HepG2 (cell line): Measurements from ENCODE around the gene ADAMTS4. TPM values are rescaled to one million over a fixed set of nuclear protein-coding genes. Genes with fewer than 3 reads are reported as not detected.

Source experiments
- ATAC-seq: fragments of 200-7000 bp; cut with Tn5 transposase; 3 replicates; pipeline ENCODE4 v1.9.1; 2020; ENCODE audit warnings: mild to moderate bottlenecking, moderate library complexity
- BruUV-seq: library from RNA; stranded (reverse); fragments of 400-500 nt; replicated peaks from 2 replicates; lab custom pipeline; 2021; lab: Mats Ljungman, UMichigan
- CTCF ChIA-PET: fragments of 300-600 bp; formaldehyde crosslinking; extraction: SDS; loops from one replicate; lab custom pipeline; 2021; ENCODE audit warnings: low total read pairs, inconsistent platforms, low intra/inter-chr PET ratio; lab: Yijun Ruan, JAX
- POLR2A ChIA-PET: fragments of 350-600 bp; sonication (Branson Sonifier 250); formaldehyde crosslinking; loops from one replicate; lab custom pipeline; 2020; ENCODE audit warnings: antibody characterized with exemption, inconsistent platforms; lab: Yijun Ruan, JAX
- DNase-seq: peaks from one replicate; pipeline ENCODE4 v3.0.0-alpha.2; 2015; ENCODE audit warnings: low spot score
- FAIRE-seq: peaks from 3 replicates; lab custom pipeline; 2011; peaks lifted over from hg19 to GRCh38; lab: Jason Lieb, UNC
- H2AFZ ChIP-seq: one replicate; pipeline ENCODE4 v1.6.1; 2011; ENCODE audit warnings: low read length, inconsistent platforms
- H3K27ac ChIP-seq: fragments of 300-600 bp; 3 replicates; pipeline ENCODE4 v1.8.0; 2011; ENCODE audit warnings: mixed run types, mild to moderate bottlenecking, mixed read lengths, low read length, inconsistent platforms; ENCODE audit not compliant: insufficient read depth; ENCODE audit errors: extremely low read length
- H3K27me3 ChIP-seq, 2 experiments: fragments of 200-600 bp in 1 of 2; 2 replicates in 1 of 2; 3 replicates in 1 of 2; pipeline versions ENCODE4 v1.6.0 to v1.8.0; 2011; ENCODE audit warnings: low read length in 2 of 2, mild to moderate bottlenecking in 2 of 2, moderate library complexity in 2 of 2, inconsistent platforms in 1 of 2; ENCODE audit not compliant: insufficient read depth in 2 of 2, control insufficient read depth in 1 of 2
- H3K36me3 ChIP-seq, 2 experiments: fragments of 200-600 bp in 1 of 2; replicated peaks in 1 of 2; 2 replicates in 1 of 2; 3 replicates in 1 of 2; pipeline versions ENCODE4 v1.5.1 to v1.8.0; 2011; ENCODE audit warnings: low read length in 2 of 2, inconsistent platforms in 1 of 2; ENCODE audit not compliant: insufficient read depth in 2 of 2, control insufficient read depth in 1 of 2
- H3K4me1 ChIP-seq: 2 replicates; pipeline ENCODE4 v1.5.1; 2012; ENCODE audit warnings: low read length, inconsistent platforms; ENCODE audit not compliant: insufficient read depth
- H3K4me2 ChIP-seq: 2 replicates; pipeline ENCODE4 v1.6.0; 2011; ENCODE audit warnings: low read depth, low read length, inconsistent platforms
- H3K4me3 ChIP-seq, 3 experiments: fragments of 200-600 bp in 1 of 3; sonication (generic), shearing (Covaris generic) in 1 of 3; replicated peaks in 1 of 3; 2 replicates each; pipeline ENCODE4 v1.5.1; 2011 to 2016; ENCODE audit warnings: low read length in 3 of 3, inconsistent platforms in 2 of 3, low read depth in 2 of 3, mild to moderate bottlenecking in 2 of 3, control low read depth in 1 of 3, mixed read lengths in 1 of 3; ENCODE audit not compliant: insufficient read depth in 1 of 3
- H3K79me2 ChIP-seq: one replicate; pipeline ENCODE4 v1.6.1; 2011; ENCODE audit warnings: low read length, inconsistent platforms; ENCODE audit not compliant: insufficient read depth
- H3K9ac ChIP-seq: 2 replicates; pipeline ENCODE4 v1.6.0; 2011; ENCODE audit warnings: mild to moderate bottlenecking, low read depth, low read length, inconsistent platforms; ENCODE audit not compliant: insufficient read depth
- H3K9me3 ChIP-seq: 2 replicates; pipeline ENCODE4 v1.5.1; 2012; ENCODE audit warnings: mild to moderate bottlenecking, low read length
- H4K20me1 ChIP-seq: 2 replicates; pipeline ENCODE4 v1.6.0; 2011; ENCODE audit warnings: inconsistent platforms, mild to moderate bottlenecking, low read length, moderate library complexity; ENCODE audit not compliant: insufficient read depth
- GLI4 ChIP-seq: sonication (generic); formaldehyde crosslinking; IDR thresholded peaks from 2 replicates; pipeline ENCODE4 v1.5.1; 2020; ENCODE audit warnings: missing genetic modification reagents, mild to moderate bottlenecking, moderate library complexity, borderline replicate concordance
- JUN ChIP-seq: sonication (generic); formaldehyde crosslinking; IDR thresholded peaks from 2 replicates; pipeline ENCODE4 v1.4.0; 2020; ENCODE audit warnings: mild to moderate bottlenecking, missing genetic modification reagents
- KDM5B ChIP-seq: sonication (generic); formaldehyde crosslinking; IDR thresholded peaks from 2 replicates; pipeline ENCODE4 v1.4.0; 2020; ENCODE audit warnings: missing genetic modification reagents, mild to moderate bottlenecking, borderline replicate concordance
- MEF2D ChIP-seq: sonication (generic); formaldehyde crosslinking; IDR thresholded peaks from 2 replicates; pipeline ENCODE4 v1.5.1; 2020; ENCODE audit warnings: mild to moderate bottlenecking, missing genetic modification reagents
- MEIS2 ChIP-seq: sonication (generic); formaldehyde crosslinking; IDR thresholded peaks from 2 replicates; pipeline ENCODE4 v1.9.0; 2021; ENCODE audit warnings: mild to moderate bottlenecking, missing genetic modification reagents
- MXD4 ChIP-seq: IDR thresholded peaks from 2 replicates; pipeline ENCODE4 v1.6.1; 2016; ENCODE audit warnings: mild to moderate bottlenecking, missing biosample characterization, missing genetic modification reagents
- NFIC ChIP-seq: IDR thresholded peaks from 2 replicates; pipeline ENCODE4 v1.6.1; 2012; ENCODE audit warnings: mild to moderate bottlenecking, low read length, inconsistent platforms
- NFRKB ChIP-seq: fragments of 450-650 bp; IDR thresholded peaks from 2 replicates; pipeline ENCODE4 v1.6.1; 2017
- PITX1 ChIP-seq: sonication (generic); formaldehyde crosslinking; IDR thresholded peaks from 2 replicates; pipeline ENCODE4 v1.5.1; 2020; ENCODE audit warnings: mild to moderate bottlenecking, missing genetic modification reagents
- RXRA ChIP-seq: sonication (generic); formaldehyde crosslinking; IDR thresholded peaks from 2 replicates; pipeline ENCODE4 v1.5.1; 2020; ENCODE audit warnings: missing genetic modification reagents
- TAF15 ChIP-seq: fragments of 200-400 bp; formaldehyde crosslinking; IDR thresholded peaks from one replicate; pipeline ENCODE4 v1.6.1; 2018; ENCODE audit warnings: mild to moderate bottlenecking, low read depth, low read length; ENCODE audit not compliant: poor library complexity, severe bottlenecking
- ZNF207 ChIP-seq: fragments of 450-650 bp; IDR thresholded peaks from 2 replicates; pipeline ENCODE4 v1.6.1; 2016; ENCODE audit warnings: antibody characterized with exemption, borderline replicate concordance
- ZNF343 ChIP-seq: sonication (generic); formaldehyde crosslinking; IDR thresholded peaks from 2 replicates; pipeline ENCODE4 v1.4.0; 2020; ENCODE audit warnings: mild to moderate bottlenecking, missing genetic modification reagents
- ZNF605 ChIP-seq: sonication (generic); formaldehyde crosslinking; IDR thresholded peaks from 2 replicates; pipeline ENCODE4 v1.8.0; 2022; ENCODE audit warnings: mild to moderate bottlenecking, missing genetic modification reagents
- ZSCAN9 ChIP-seq: IDR thresholded peaks from 2 replicates; pipeline ENCODE4 v1.6.1; 2016; ENCODE audit warnings: borderline replicate concordance
- WGBS: methylation state at CpG from one replicate; pipeline ENCODE4 v1.1.6; 2017; ENCODE audit warnings: low lambda C conversion rate; 5-methylcytosine and 5-hydroxymethylcytosine counted together
- in situ Hi-C: cut with HindIII; loops from 2 replicates; pipeline ENCODE4 v1.10.0; 2017; ENCODE audit warnings: low pct_unique_long_range_greater_than_20kb; ENCODE audit not compliant: extremely low pct_ligation_motif_present
- intact Hi-C: fragments of 100-400 bp; cut with micrococcal nuclease; formaldehyde crosslinking; loops from one replicate; pipeline ENCODE4 v1.10.0; 2022; ENCODE audit not compliant: unreplicated experiment
- polyA plus RNA-seq, 8 experiments: library from polyadenylated mRNA; depleted of rRNA in 3 of 8; stranded (reverse) in 7 of 8; unstranded in 1 of 8; fragments of >200 nt; fragmentation: Illumina TruSeq in 4 of 8; extraction: Trizol in 4 of 8; gene quantifications; 2 replicates each; pipeline versions ENCODE4 v1.2.1 to v1.2.3, GENCODE V29; 2011 to 2016; ENCODE audit warnings: low read depth in 4 of 8, missing spikeins in 1 of 8, mixed read lengths in 1 of 8; ENCODE audit not compliant: insufficient read depth in 1 of 8
- total RNA-seq, 5 experiments: library from RNA; depleted of rRNA; stranded (reverse); fragments of >200 nt; fragmentation: Illumina TruSeq; extraction: Trizol; gene quantifications; 2 replicates each; pipeline ENCODE4 v1.2.3, GENCODE V29; 2016; ENCODE audit warnings: low read depth in 1 of 5
- TF ChIP-seq, protein P1 (sequence below): sonication (generic); formaldehyde crosslinking; IDR thresholded peaks from 2 replicates; pipeline ENCODE4 v1.8.1; 2023; ENCODE audit warnings: mild to moderate bottlenecking, missing genetic modification reagents, borderline replicate concordance
- TF ChIP-seq, protein P2 (sequence below): sonication (generic); formaldehyde crosslinking; IDR thresholded peaks from 2 replicates; pipeline ENCODE4 v1.4.0; 2020; ENCODE audit warnings: mild to moderate bottlenecking, missing genetic modification reagents
- TF ChIP-seq, protein P3 (sequence below): IDR thresholded peaks from 2 replicates; pipeline ENCODE4 v1.6.1; 2016
- TF ChIP-seq, protein P4 (sequence below): sonication (generic); formaldehyde crosslinking; IDR thresholded peaks from 2 replicates; pipeline ENCODE4 v1.4.0; 2020; ENCODE audit warnings: missing genetic modification reagents, borderline replicate concordance

The ADAMTS4 gene
- total and polyA plus RNA-seq, 2 of the 13 experiments (the other 11 are each of a cell fraction or from before 2014, with no cell fraction given) = 0.51 to 1.7 TPM

DNA sequence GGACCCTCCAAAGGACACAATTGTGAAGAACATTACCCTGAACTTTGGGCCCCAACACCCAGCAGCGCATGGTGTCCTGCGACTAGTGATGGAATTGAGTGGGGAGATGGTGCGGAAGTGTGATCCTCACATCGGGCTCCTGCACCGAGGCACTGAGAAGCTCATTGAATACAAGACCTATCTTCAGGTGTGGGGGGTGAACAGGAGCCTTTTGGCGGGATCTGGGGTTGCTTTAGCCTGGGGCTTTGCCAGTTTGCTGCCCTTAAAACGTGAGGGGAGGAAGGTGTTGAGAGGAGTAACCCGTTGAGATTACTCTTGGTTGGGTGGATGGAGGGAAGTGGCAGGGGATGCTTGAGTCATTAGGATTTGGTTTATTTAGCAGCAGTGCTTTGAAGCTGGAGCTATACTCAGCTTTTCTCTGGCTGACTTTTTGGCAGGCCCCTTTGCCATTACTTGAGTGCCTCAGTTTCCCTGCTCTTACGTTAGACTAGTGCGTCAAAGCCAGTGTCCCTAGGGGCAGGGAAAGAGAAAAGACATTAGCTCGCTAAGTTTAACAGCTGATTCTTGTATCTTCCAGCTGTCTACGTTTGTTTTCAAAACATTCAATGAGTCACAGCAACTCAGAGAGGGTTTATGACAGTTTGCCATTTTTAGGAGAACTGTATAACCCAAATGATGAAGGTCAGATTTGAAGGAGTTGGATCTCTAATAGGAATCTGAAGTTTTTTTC, 7.7 kb upstream of the ADAMTS4 start:
- H3K27me3 ChIP-seq = no peaks in the 10 kb centered on the region; a peak in 1 of 5 replicates
- DNase-seq (no peak), ATAC-seq (no peak), FAIRE-seq (no peak)
- no TSS peak for BruUV-seq
- peaks cover 51% of the 10 kb centered on the region for H3K4me1 ChIP-seq
- no peak overlapping the region for H2AFZ ChIP-seq
- ChIA-PET CTCF (no interaction called here), POLR2A (interaction anchor here (13.8 kb wide), 1 partner anchor 15 kb away, joined by 357 read pairs; the partner anchor contains the start of genes APOA2 and TOMM40L)
- H3K27ac ChIP-seq = no peak overlapping the region
- TF ChIP-seq NFRKB (no peak), TAF15 (no peak), RXRA (no peak), NFIC (no peak), KDM5B (CRISPR knock-in tag) (no peak), GLI4 (CRISPR knock-in tag) (no peak), ZNF343 (CRISPR knock-in tag) (no peak), ZNF605 (CRISPR knock-in tag) (no peak), JUN (CRISPR knock-in tag) (no peak), MXD4 (CRISPR knock-in tag) (no peak), ZSCAN9 (CRISPR knock-in tag) (no peak), PITX1 (CRISPR knock-in tag) (no peak), MEIS2 (CRISPR knock-in tag) (no peak), ZNF207 (no peak), MEF2D (CRISPR knock-in tag) (no peak)
- TF ChIP-seq, protein P1, sequence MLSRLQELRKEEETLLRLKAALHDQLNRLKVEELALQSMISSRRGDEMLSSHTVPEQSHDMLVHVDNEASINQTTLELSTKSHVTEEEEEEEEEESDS (CRISPR knock-in tag) = no peak
- TF ChIP-seq, protein P2, sequence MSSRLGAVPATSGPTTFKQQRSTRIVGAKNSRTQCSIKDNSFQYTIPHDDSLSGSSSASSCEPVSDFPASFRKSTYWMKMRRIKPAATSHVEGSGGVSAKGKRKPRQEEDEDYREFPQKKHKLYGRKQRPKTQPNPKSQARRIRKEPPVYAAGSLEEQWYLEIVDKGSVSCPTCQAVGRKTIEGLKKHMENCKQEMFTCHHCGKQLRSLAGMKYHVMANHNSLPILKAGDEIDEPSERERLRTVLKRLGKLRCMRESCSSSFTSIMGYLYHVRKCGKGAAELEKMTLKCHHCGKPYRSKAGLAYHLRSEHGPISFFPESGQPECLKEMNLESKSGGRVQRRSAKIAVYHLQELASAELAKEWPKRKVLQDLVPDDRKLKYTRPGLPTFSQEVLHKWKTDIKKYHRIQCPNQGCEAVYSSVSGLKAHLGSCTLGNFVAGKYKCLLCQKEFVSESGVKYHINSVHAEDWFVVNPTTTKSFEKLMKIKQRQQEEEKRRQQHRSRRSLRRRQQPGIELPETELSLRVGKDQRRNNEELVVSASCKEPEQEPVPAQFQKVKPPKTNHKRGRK (CRISPR knock-in tag) = no peak
- TF ChIP-seq, protein P3, sequence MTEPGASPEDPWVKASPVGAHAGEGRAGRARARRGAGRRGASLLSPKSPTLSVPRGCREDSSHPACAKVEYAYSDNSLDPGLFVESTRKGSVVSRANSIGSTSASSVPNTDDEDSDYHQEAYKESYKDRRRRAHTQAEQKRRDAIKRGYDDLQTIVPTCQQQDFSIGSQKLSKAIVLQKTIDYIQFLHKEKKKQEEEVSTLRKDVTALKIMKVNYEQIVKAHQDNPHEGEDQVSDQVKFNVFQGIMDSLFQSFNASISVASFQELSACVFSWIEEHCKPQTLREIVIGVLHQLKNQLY (CRISPR knock-in tag) = no peak
- TF ChIP-seq, protein P4, sequence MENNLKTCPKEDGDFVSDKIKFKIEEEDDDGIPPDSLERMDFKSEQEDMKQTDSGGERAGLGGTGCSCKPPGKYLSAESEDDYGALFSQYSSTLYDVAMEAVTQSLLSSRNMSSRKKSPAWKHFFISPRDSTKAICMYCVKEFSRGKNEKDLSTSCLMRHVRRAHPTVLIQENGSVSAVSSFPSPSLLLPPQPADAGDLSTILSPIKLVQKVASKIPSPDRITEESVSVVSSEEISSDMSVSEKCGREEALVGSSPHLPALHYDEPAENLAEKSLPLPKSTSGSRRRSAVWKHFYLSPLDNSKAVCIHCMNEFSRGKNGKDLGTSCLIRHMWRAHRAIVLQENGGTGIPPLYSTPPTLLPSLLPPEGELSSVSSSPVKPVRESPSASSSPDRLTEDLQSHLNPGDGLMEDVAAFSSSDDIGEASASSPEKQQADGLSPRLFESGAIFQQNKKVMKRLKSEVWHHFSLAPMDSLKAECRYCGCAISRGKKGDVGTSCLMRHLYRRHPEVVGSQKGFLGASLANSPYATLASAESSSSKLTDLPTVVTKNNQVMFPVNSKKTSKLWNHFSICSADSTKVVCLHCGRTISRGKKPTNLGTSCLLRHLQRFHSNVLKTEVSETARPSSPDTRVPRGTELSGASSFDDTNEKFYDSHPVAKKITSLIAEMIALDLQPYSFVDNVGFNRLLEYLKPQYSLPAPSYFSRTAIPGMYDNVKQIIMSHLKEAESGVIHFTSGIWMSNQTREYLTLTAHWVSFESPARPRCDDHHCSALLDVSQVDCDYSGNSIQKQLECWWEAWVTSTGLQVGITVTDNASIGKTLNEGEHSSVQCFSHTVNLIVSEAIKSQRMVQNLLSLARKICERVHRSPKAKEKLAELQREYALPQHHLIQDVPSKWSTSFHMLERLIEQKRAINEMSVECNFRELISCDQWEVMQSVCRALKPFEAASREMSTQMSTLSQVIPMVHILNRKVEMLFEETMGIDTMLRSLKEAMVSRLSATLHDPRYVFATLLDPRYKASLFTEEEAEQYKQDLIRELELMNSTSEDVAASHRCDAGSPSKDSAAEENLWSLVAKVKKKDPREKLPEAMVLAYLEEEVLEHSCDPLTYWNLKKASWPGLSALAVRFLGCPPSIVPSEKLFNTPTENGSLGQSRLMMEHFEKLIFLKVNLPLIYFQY = no peak
- H3K9me3 ChIP-seq = no peaks in the 10 kb centered on the region
- peaks cover 25% of the 10 kb centered on the region for H3K79me2 ChIP-seq
- in situ Hi-C loops = no loop called here
- intact Hi-C loops = no loop called here
- no peak overlapping the region for H3K9ac ChIP-seq
- H4K20me1 ChIP-seq = no peaks in the 10 kb centered on the region
- no peak overlapping the region for H3K4me2 ChIP-seq
- H3K36me3 ChIP-seq = peaks cover 14 to 69% of the 10 kb centered on the region in 2 experiments
- 96% methylated on average over 12 of the region's 12 CpGs for WGBS
- no peak overlapping the region for H3K4me3 ChIP-seq
